SK-N-SH (cell line): Measurements from ENCODE around the gene CDK5. TPM values are rescaled to one million over a fixed set of nuclear protein-coding genes. Genes with fewer than 3 reads are reported as not detected.

ENCODE experiments used
- CTCF ChIA-PET: fragments of 300-600, 350-600 bp; formaldehyde crosslinking; extraction: SDS; loops from one replicate; lab custom pipeline; 2021; lab: Yijun Ruan, JAX
- POLR2A ChIA-PET: fragments of 350-600 bp; sonication (Branson Sonifier 250); formaldehyde crosslinking; extraction: SDS; loops from one replicate; lab custom pipeline; 2020; ENCODE audit warnings: antibody characterized with exemption, inconsistent platforms; lab: Yijun Ruan, JAX
- DNase-seq: peaks from one replicate; pipeline ENCODE4 v3.0.0; 2012
- H2AFZ ChIP-seq: fragments of 200-600 bp; sonication (generic); 2 replicates; pipeline ENCODE4 v1.8.1; 2016; ENCODE audit warnings: antibody characterized with exemption, mild to moderate bottlenecking, low read depth
- H3F3A ChIP-seq: fragments of 200-600 bp; sonication (generic); replicated peaks from 2 replicates; pipeline ENCODE3; 2016; ENCODE audit warnings: antibody characterized with exemption, mild to moderate bottlenecking; ENCODE audit not compliant: insufficient read depth
- H3K27ac ChIP-seq, 2 experiments: fragments of 200-500 bp in 1 of 2; fragments of 200-600 bp in 1 of 2; sonication (Bioruptor generic) in 1 of 2; sonication (generic), shearing (Covaris generic) in 1 of 2; 2 replicates each; pipeline versions ENCODE4 v1.5.1 to v1.6.1; 2014 to 2016; ENCODE audit warnings: low read depth in 2 of 2, inconsistent platforms in 1 of 2, low read length in 1 of 2, mild to moderate bottlenecking in 1 of 2, mixed read lengths in 1 of 2
- H3K27me3 ChIP-seq: fragments of 200-600 bp; sonication (generic), shearing (Covaris generic); 2 replicates; pipeline ENCODE4 v1.6.1; 2016; ENCODE audit warnings: mixed run types; ENCODE audit not compliant: insufficient read depth
- H3K36me3 ChIP-seq, 2 experiments: fragments of 200-500 bp in 1 of 2; fragments of 200-600 bp in 1 of 2; sonication (Bioruptor generic) in 1 of 2; sonication (generic) in 1 of 2; replicated peaks in 1 of 2; 2 replicates each; pipeline versions ENCODE3 to v1.5.1; 2014 to 2016; ENCODE audit warnings: low read length in 1 of 2, mild to moderate bottlenecking in 1 of 2; ENCODE audit not compliant: insufficient read depth in 2 of 2, control insufficient read depth in 1 of 2
- H3K4me1 ChIP-seq, 2 experiments: fragments of 200-500 bp in 1 of 2; fragments of 200-600 bp in 1 of 2; sonication (Bioruptor generic) in 1 of 2; sonication (generic), shearing (Covaris generic) in 1 of 2; 2 replicates each; pipeline versions ENCODE4 v1.5.1 to v1.6.1; 2014 to 2016; ENCODE audit warnings: low read depth in 1 of 2, low read length in 1 of 2, mixed run types in 1 of 2; ENCODE audit not compliant: insufficient read depth in 2 of 2, control insufficient read depth in 1 of 2
- H3K4me2 ChIP-seq: fragments of 200-600 bp; sonication (generic), shearing (Covaris generic); 2 replicates; pipeline ENCODE4 v1.6.1; 2017; ENCODE audit warnings: mixed run types
- H3K4me3 ChIP-seq, 2 experiments: fragments of 200-500 bp in 1 of 2; fragments of 200-600 bp in 1 of 2; sonication (Bioruptor generic) in 1 of 2; sonication (generic), shearing (Covaris generic) in 1 of 2; 2 replicates each; pipeline versions ENCODE4 v1.5.1 to v1.8.1; 2014 to 2016; ENCODE audit warnings: low read depth in 2 of 2, inconsistent platforms in 1 of 2, low read length in 1 of 2, mild to moderate bottlenecking in 1 of 2, mixed read lengths in 1 of 2, moderate library complexity in 1 of 2
- H3K79me2 ChIP-seq: fragments of 200-600 bp; sonication (generic); 2 replicates; pipeline ENCODE4 v1.8.1; 2017; ENCODE audit warnings: mild to moderate bottlenecking; ENCODE audit not compliant: insufficient read depth
- H3K9ac ChIP-seq: fragments of 200-600 bp; sonication (generic); 2 replicates; pipeline ENCODE4 v1.6.1; 2017; ENCODE audit warnings: mixed run types
- H3K9me2 ChIP-seq: fragments of 200-600 bp; sonication (generic); 2 replicates; pipeline ENCODE4 v1.6.1; 2017; ENCODE audit warnings: mixed run types
- H3K9me3 ChIP-seq: fragments of 200-600 bp; sonication (generic); 2 replicates; pipeline ENCODE4 v1.6.1; 2017; ENCODE audit warnings: mixed run types, mild to moderate bottlenecking, moderate library complexity
- H4K20me1 ChIP-seq: fragments of 200-600 bp; sonication (generic); 2 replicates; pipeline ENCODE4 v1.6.1; 2017; ENCODE audit warnings: mild to moderate bottlenecking, mixed run types; ENCODE audit not compliant: insufficient read depth
- CTCF ChIP-seq: fragments of 200-600 bp; sonication (generic); IDR thresholded peaks from 2 replicates; pipeline ENCODE4 v1.6.1; 2017; ENCODE audit warnings: antibody characterized with exemption, mild to moderate bottlenecking, moderate library complexity
- EP300 ChIP-seq, 2 experiments: IDR thresholded peaks; 2 replicates each; pipeline versions ENCODE4 v1.4.0 to v1.6.1; 2012; ENCODE audit warnings: borderline replicate concordance in 1 of 2, low read depth in 1 of 2, low read length in 1 of 2
- EZH2phosphoT487 ChIP-seq: fragments of 200-600 bp; sonication (generic); IDR thresholded peaks from 2 replicates; pipeline ENCODE4 v1.6.1; 2017; ENCODE audit warnings: low read depth, mixed run types, mild to moderate bottlenecking, antibody characterized with exemption, moderate library complexity, borderline replicate concordance
- GABPA ChIP-seq: IDR thresholded peaks from 2 replicates; pipeline ENCODE4 v1.4.0; 2012; ENCODE audit warnings: low read depth, mild to moderate bottlenecking
- IRF3 ChIP-seq: fragments of 150-350 bp; IDR thresholded peaks from 2 replicates; pipeline ENCODE4 v1.6.1; 2016; ENCODE audit warnings: mild to moderate bottlenecking, low read depth, low read length
- MEF2A ChIP-seq: IDR thresholded peaks from 2 replicates; pipeline ENCODE4 v1.4.0; 2012; ENCODE audit warnings: low read depth, borderline replicate concordance
- MXI1 ChIP-seq: IDR thresholded peaks from 2 replicates; pipeline ENCODE4 v1.6.1; 2012; ENCODE audit warnings: mild to moderate bottlenecking, low read depth, low read length, improper control_type of control experiment
- NFIC ChIP-seq: IDR thresholded peaks from 2 replicates; pipeline ENCODE4 v1.4.0; 2012; ENCODE audit warnings: borderline replicate concordance
- POLR2AphosphoS5 ChIP-seq: IDR thresholded peaks from 2 replicates; pipeline ENCODE4 v1.6.1; 2012; ENCODE audit warnings: low read depth, low read length
- RCOR1 ChIP-seq: fragments of 150-350 bp; IDR thresholded peaks from 2 replicates; pipeline ENCODE4 v1.6.1; 2017; ENCODE audit warnings: antibody characterized with exemption, low read length
- SMC3 ChIP-seq: IDR thresholded peaks from 2 replicates; pipeline ENCODE4 v1.6.1; 2012; ENCODE audit warnings: low read depth, low read length, improper control_type of control experiment
- TEAD4 ChIP-seq: IDR thresholded peaks from 2 replicates; pipeline ENCODE4 v1.4.0; 2012; ENCODE audit warnings: mild to moderate bottlenecking, borderline replicate concordance; ENCODE audit not compliant: insufficient read depth
- YY1 ChIP-seq: IDR thresholded peaks from 2 replicates; pipeline ENCODE4 v1.4.0; 2012; ENCODE audit warnings: low read depth, mild to moderate bottlenecking
- WGBS: methylation state at CpG from one replicate; pipeline ENCODE4 v1.1.6; 2017; ENCODE audit warnings: low lambda C conversion rate; 5-methylcytosine and 5-hydroxymethylcytosine counted together
- polyA plus RNA-seq, 3 experiments: library from polyadenylated mRNA; depleted of rRNA; stranded (reverse); fragments of >200 nt; gene quantifications; 2 replicates each; pipeline ENCODE4 v1.2.3, GENCODE V29; 2012

CDK5 gene
- polyA plus RNA-seq, 1 of the 3 experiments (the other 2 are of a cell fraction), result 125 TPM

- no peak overlapping the region for H3K27ac ChIP-seq
- H3K79me2 ChIP-seq, result peaks cover 48% of the 10 kb centered on the region; the same call in 1 of the 2 replicates
- WGBS, result 78% methylated on average over 12 of the region's 12 CpGs
- H3F3A ChIP-seq, result peaks cover 14% of the 10 kb centered on the region
- ChIA-PET CTCF (interaction anchor here (0.6 to 12.2 kb wide), 8 partner anchors 8 to 50 kb away, joined by 3 to 77 read pairs (median 5); partner anchors contain the start of genes CDK5 and SLC4A2), POLR2A (interaction anchor here (1.1 to 1.5 kb wide), 2 partner anchors 8 to 13 kb away, joined by 3 read pairs; partner anchors contain the start of gene FASTK)
- peaks cover 61 to 79% of the 10 kb centered on the region in 2 experiments for H3K36me3 ChIP-seq
- no peak overlapping the region for H3K4me3 ChIP-seq
- no peak for DNase-seq
- no peak for TF ChIP-seq IRF3
- TF ChIP-seq TEAD4, result 0 out of 2 replicates have a peak, but pooled peaks have one; percentile 25
- no peak overlapping the region for H3K4me2 ChIP-seq
- no peaks in the 10 kb centered on the region for H3K9me3 ChIP-seq
- no peak overlapping the region for H2AFZ ChIP-seq
- no peaks in the 10 kb centered on the region; a peak in 2 of 4 replicates for H3K4me1 ChIP-seq
- no peaks in the 10 kb centered on the region for H3K27me3 ChIP-seq
- H4K20me1 ChIP-seq, result peaks cover 15% of the 10 kb centered on the region
- no peak overlapping the region for H3K9ac ChIP-seq
- no peaks in the 10 kb centered on the region for H3K9me2 ChIP-seq
These were observed 10.5 kb upstream of the CDK5 start for GRCh38 chr7:151068069-151068773.

GRCh38 chr7:151066273-151066974, 8.7 kb upstream of the CDK5 start:
- ChIA-PET CTCF (interaction anchor here (0.7 to 12.2 kb wide), 8 partner anchors 7 to 103 kb away, joined by 3 to 126 read pairs (median 6); partner anchors contain the start of genes CDK5 and SLC4A2), POLR2A (interaction anchor here (0.7 to 1.4 kb wide), 2 partner anchors 9 to 22 kb away, joined by 3 to 5 read pairs; no protein-coding TSS in a partner anchor)
- Histone ChIP-seq H3F3A (no peaks in the 10 kb centered on the region), H4K20me1 (peaks cover 30% of the 10 kb centered on the region), H3K36me3 (peaks cover 57 to 82% of the 10 kb centered on the region in 2 experiments), H3K9me3 (no peaks in the 10 kb centered on the region), H3K4me2 (no peak overlapping the region), H3K27me3 (no peaks in the 10 kb centered on the region), H3K4me3 (no peak overlapping the region), H3K79me2 (peaks cover 56% of the 10 kb centered on the region), H2AFZ (no peak overlapping the region), H3K27ac (no peak overlapping the region), H3K4me1 (peaks cover 6 to 10% of the 10 kb centered on the region in 2 experiments; a peak in 3 of 4 replicates), H3K9me2 (no peaks in the 10 kb centered on the region), H3K9ac (no peak overlapping the region)
- DNase-seq, result no peak
- TF ChIP-seq SMC3 (no peak), EZH2phosphoT487 (no peak), YY1 (no peak), EP300 (IDR thresholded peaks at IDR 0.05; ENCODE audit: borderline replicate concordance in 1 of 2, low read depth in 1 of 2, low read length in 1 of 2) (no peak), NFIC (no peak), CTCF (no peak), GABPA (no peak), POLR2AphosphoS5 (no peak), MXI1 (no peak), RCOR1 (no peak), MEF2A (no peak)
- WGBS, result 95% methylated on average over 29 of the region's 39 CpGs
